ENCODE data around the gene C5orf15. TPM values are rescaled to one million over a fixed set of nuclear protein-coding genes. Genes with fewer than 3 reads are reported as not detected.
A peak's percentile ranks its signal among the peaks of the same experiment; 100 is the strongest.

The C5orf15 gene
- total RNA-seq, 4 donors from 2014 or later = 26.0 to 64.8 (median 35.4) TPM

GRCh38 chr5:133970325-133970909 lies 2.0 kb upstream of the C5orf15 start:
- intact Hi-C loops (cut with DNase I; ENCODE audit: low total_unique reads) = no loop called here
- DNase-seq (ENCODE audit: low spot score in 2 of 2) = no peak
- TF ChIP-seq CTCF (IDR thresholded peaks at IDR 0.05) = no peak
- no peak for TF ChIP-seq POLR2A (IDR thresholded peaks at IDR 0.05)
- WGBS, 2 donors = 92 to 94% methylated on average over 2 of the region's 2 CpGs
- H3K4me3 ChIP-seq (ENCODE audit: low read depth, poor library complexity, severe bottlenecking) = no peak overlapping the region

- intact Hi-C loops (cut with DNase I; ENCODE audit: low total_unique reads) = no loop called here
- TF ChIP-seq CTCF (IDR thresholded peaks at IDR 0.05) = no peak
- TF ChIP-seq POLR2A (IDR thresholded peaks at IDR 0.05) = no peak
- WGBS, 2 donors = 76 to 81% methylated on average over 7 of the region's 7 CpGs
- H3K4me3 ChIP-seq (ENCODE audit: low read depth, poor library complexity, severe bottlenecking) = no peak overlapping the region
- no peak for DNase-seq (ENCODE audit: low spot score in 2 of 2)
These were observed 1.4 kb upstream of the C5orf15 start for GRCh38 chr5:133969654-133970324.

GRCh38 chr5:133967698-133968203 lies 674 bp downstream of the C5orf15 start:
- intact Hi-C loops (cut with DNase I; ENCODE audit: low total_unique reads) = no loop called here
- 0 to 2% methylated on average over 12 of the region's 12 CpGs for WGBS, 2 donors
- no peak for DNase-seq (ENCODE audit: low spot score in 2 of 2)
- TF ChIP-seq POLR2A (IDR thresholded peaks at IDR 0.05) = no peak
- H3K4me3 ChIP-seq (ENCODE audit: low read depth, poor library complexity, severe bottlenecking) = peak overlapping the region; percentile 80

- no peak for TF ChIP-seq POLR2A (IDR thresholded peaks at IDR 0.05)
- TF ChIP-seq CTCF (IDR thresholded peaks at IDR 0.05) = no peak
- WGBS, 2 donors = 59 to 64% methylated on average over 5 of the region's 5 CpGs
- H3K4me3 ChIP-seq (ENCODE audit: low read depth, poor library complexity, severe bottlenecking) = no peak overlapping the region
- intact Hi-C loops (cut with DNase I; ENCODE audit: low total_unique reads) = no loop called here
- no peak for DNase-seq (ENCODE audit: low spot score in 2 of 2)
These were observed 1.3 kb downstream of the C5orf15 start for GRCh38 chr5:133967124-133967523.

GRCh38 chr5:133966090-133966489 lies 2.3 kb downstream of the C5orf15 start:
- no peak overlapping the region for H3K4me3 ChIP-seq (ENCODE audit: low read depth, poor library complexity, severe bottlenecking)
- intact Hi-C loops (cut with DNase I; ENCODE audit: low total_unique reads) = no loop called here
- WGBS, 2 donors = 96 to 97% methylated on average over 10 of the region's 10 CpGs
- no peak for DNase-seq (ENCODE audit: low spot score in 2 of 2)
- no peak for TF ChIP-seq CTCF (IDR thresholded peaks at IDR 0.05)
- TF ChIP-seq POLR2A (IDR thresholded peaks at IDR 0.05) = no peak

GRCh38 chr5:133963493-133964128 lies 4.8 kb downstream of the C5orf15 start:
- TF ChIP-seq POLR2A (IDR thresholded peaks at IDR 0.05) (no peak), CTCF (IDR thresholded peaks at IDR 0.05) (no peak)
- intact Hi-C loops (cut with DNase I; ENCODE audit: low total_unique reads) = no loop called here
- no peak for DNase-seq (ENCODE audit: low spot score in 2 of 2)
- WGBS, 2 donors = 97% methylated on average over 2 of the region's 2 CpGs
- no peak overlapping the region for H3K4me3 ChIP-seq (ENCODE audit: low read depth, poor library complexity, severe bottlenecking)

Measured in lower leg skin (tissue), 4 donors.